ENCODE measurements around the gene CASP10. TPM values are rescaled to one million over a fixed set of nuclear protein-coding genes. Genes with fewer than 3 reads are reported as not detected.

CASP10 gene
- total RNA-seq, 1 donor from 2014 or later: 31.6 TPM

GRCh38 chr2:201191132-201191875 is 8.4 kb downstream of the CASP10 start:
- H3K4me1 ChIP-seq: peaks cover 22% of the 10 kb centered on the region
- no peaks in the 10 kb centered on the region for H3K9me3 ChIP-seq
- TF ChIP-seq, protein P1, sequence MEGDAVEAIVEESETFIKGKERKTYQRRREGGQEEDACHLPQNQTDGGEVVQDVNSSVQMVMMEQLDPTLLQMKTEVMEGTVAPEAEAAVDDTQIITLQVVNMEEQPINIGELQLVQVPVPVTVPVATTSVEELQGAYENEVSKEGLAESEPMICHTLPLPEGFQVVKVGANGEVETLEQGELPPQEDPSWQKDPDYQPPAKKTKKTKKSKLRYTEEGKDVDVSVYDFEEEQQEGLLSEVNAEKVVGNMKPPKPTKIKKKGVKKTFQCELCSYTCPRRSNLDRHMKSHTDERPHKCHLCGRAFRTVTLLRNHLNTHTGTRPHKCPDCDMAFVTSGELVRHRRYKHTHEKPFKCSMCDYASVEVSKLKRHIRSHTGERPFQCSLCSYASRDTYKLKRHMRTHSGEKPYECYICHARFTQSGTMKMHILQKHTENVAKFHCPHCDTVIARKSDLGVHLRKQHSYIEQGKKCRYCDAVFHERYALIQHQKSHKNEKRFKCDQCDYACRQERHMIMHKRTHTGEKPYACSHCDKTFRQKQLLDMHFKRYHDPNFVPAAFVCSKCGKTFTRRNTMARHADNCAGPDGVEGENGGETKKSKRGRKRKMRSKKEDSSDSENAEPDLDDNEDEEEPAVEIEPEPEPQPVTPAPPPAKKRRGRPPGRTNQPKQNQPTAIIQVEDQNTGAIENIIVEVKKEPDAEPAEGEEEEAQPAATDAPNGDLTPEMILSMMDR (IDR thresholded peaks at IDR 0.05): no peak
- intact Hi-C loops (cut with DNase I): no loop called here
- H3K4me3 ChIP-seq: no peak overlapping the region
- peaks cover 59% of the 10 kb centered on the region for H3K36me3 ChIP-seq
- H3K27me3 ChIP-seq: no peaks in the 10 kb centered on the region
- no peak for DNase-seq
- peak; percentile 28 for ATAC-seq
- H3K27ac ChIP-seq: peak overlapping the region; percentile 60

- peaks cover 20% of the 10 kb centered on the region for H3K4me1 ChIP-seq
- no peak overlapping the region for H3K4me3 ChIP-seq
- H3K27me3 ChIP-seq: no peaks in the 10 kb centered on the region
- ATAC-seq: peak; percentile 52
- H3K36me3 ChIP-seq: peaks cover 54% of the 10 kb centered on the region
- TF ChIP-seq, protein P1 (IDR thresholded peaks at IDR 0.05): no peak
- DNase-seq: no peak
- H3K27ac ChIP-seq: no peak overlapping the region
- intact Hi-C loops (cut with DNase I): no loop called here
- no peaks in the 10 kb centered on the region for H3K9me3 ChIP-seq
Measured at GRCh38 chr2:201194097-201194496, 11.2 kb downstream of the CASP10 start.

GRCh38 chr2:201195331-201195730 is 12.4 kb downstream of the CASP10 start:
- intact Hi-C loops (cut with DNase I): no loop called here
- H3K4me1 ChIP-seq: peaks cover 20% of the 10 kb centered on the region
- H3K9me3 ChIP-seq: no peaks in the 10 kb centered on the region
- H3K36me3 ChIP-seq: peaks cover 54% of the 10 kb centered on the region
- H3K4me3 ChIP-seq: no peak overlapping the region
- DNase-seq: no peak
- TF ChIP-seq, protein P1 (IDR thresholded peaks at IDR 0.05): no peak
- no peaks in the 10 kb centered on the region for H3K27me3 ChIP-seq
- ATAC-seq: no peak
- no peak overlapping the region for H3K27ac ChIP-seq

GRCh38 chr2:201196003-201196402 is 13.1 kb downstream of the CASP10 start:
- no peak for DNase-seq
- Histone ChIP-seq H3K27me3 (no peaks in the 10 kb centered on the region), H3K27ac (no peak overlapping the region), H3K9me3 (no peaks in the 10 kb centered on the region), H3K4me1 (peaks cover 17% of the 10 kb centered on the region), H3K36me3 (peaks cover 60% of the 10 kb centered on the region), H3K4me3 (no peak overlapping the region)
- TF ChIP-seq, protein P1 (IDR thresholded peaks at IDR 0.05): no peak
- intact Hi-C loops (cut with DNase I): no loop called here
- ATAC-seq: no peak

GRCh38 chr2:201196803-201197202 is 13.9 kb downstream of the CASP10 start:
- DNase-seq (no peak), ATAC-seq (no peak)
- Histone ChIP-seq H3K9me3 (no peaks in the 10 kb centered on the region), H3K4me3 (no peak overlapping the region), H3K4me1 (peaks cover 9% of the 10 kb centered on the region), H3K27ac (no peak overlapping the region), H3K27me3 (no peaks in the 10 kb centered on the region), H3K36me3 (peaks cover 66% of the 10 kb centered on the region)
- intact Hi-C loops (cut with DNase I): no loop called here
- TF ChIP-seq, protein P1 (IDR thresholded peaks at IDR 0.05): no peak
